Vagina (tissue), 2 donors: ENCODE results near the gene TSC22D4. TPM values are rescaled to one million over a fixed set of nuclear protein-coding genes. Genes with fewer than 3 reads are reported as not detected.
A peak's percentile ranks its signal among the peaks of the same experiment; 100 is the strongest.

Source experiments
- DNase-seq, 2 donors: peaks; one replicate each; pipeline ENCODE4 v3.0.0-alpha.2; 2017; ENCODE audit errors: extremely low spot score in 2 of 2
- H3K27ac ChIP-seq: fragments of 200-600 bp; sonication (generic); one replicate; pipeline ENCODE4 v1.5.1; 2019
- H3K27me3 ChIP-seq: fragments of 200-600 bp; sonication (generic); one replicate; pipeline ENCODE4 v1.5.1; 2019
- H3K36me3 ChIP-seq, 2 donors: fragments of 200-600 bp; sonication (generic); one replicate each; pipeline ENCODE4 v1.5.1; 2017 to 2019
- H3K4me1 ChIP-seq: fragments of 200-600 bp; sonication (generic); one replicate; pipeline ENCODE4 v1.5.1; 2019
- H3K4me3 ChIP-seq, 2 donors: fragments of 200-600 bp; sonication (generic); 1 replicate in 1 of 2; 2 replicates in 1 of 2; pipeline ENCODE4 v1.5.1; 2016 to 2019
- H3K9me3 ChIP-seq: fragments of 200-600 bp; sonication (generic); one replicate; pipeline ENCODE4 v1.5.1; 2019
- CTCF ChIP-seq, 3 experiments: fragments of 450-650 bp in 2 of 3; fragments of 200-600 bp in 1 of 3; sonication (generic) in 1 of 3; IDR thresholded peaks; one replicate each; pipeline ENCODE4 v1.5.1; 2017 to 2019; ENCODE audit warnings: antibody characterized with exemption in 3 of 3, mild to moderate bottlenecking in 2 of 3, moderate library complexity in 2 of 3
- POLR2A ChIP-seq, 2 donors: fragments of 450-650 bp; IDR thresholded peaks; one replicate each; pipeline ENCODE4 v1.6.1; 2017; ENCODE audit warnings: antibody characterized with exemption in 2 of 2, mild to moderate bottlenecking in 2 of 2, moderate library complexity in 2 of 2
- POLR2AphosphoS5 ChIP-seq, 2 donors: sonication (generic); formaldehyde crosslinking; IDR thresholded peaks; one replicate each; pipeline ENCODE4 v1.9.0; 2017; ENCODE audit warnings: antibody characterized with exemption in 2 of 2, mild to moderate bottlenecking in 2 of 2, low read depth in 1 of 2; ENCODE audit not compliant: insufficient read depth in 1 of 2
- intact Hi-C: fragments of 100-400 bp; cut with DNase I; formaldehyde crosslinking; loops from one replicate; pipeline ENCODE4 v1.15.1; 2023
- total RNA-seq: library from RNA; depleted of rRNA; stranded (reverse); fragments of >200 nt; gene quantifications from one replicate; pipeline ENCODE4 v1.2.3, GENCODE V29; 2016

The TSC22D4 gene
- total RNA-seq, 1 donor from 2014 or later = 34.6 TPM

GRCh38 chr7:100483722-100484672 is 5.0 kb upstream of the TSC22D4 start, which contains the start of gene NYAP1:
Gene NYAP1, plus strand, starts transcription at chr7:100483927. Its CDS starts 1,385 bp downstream, at chr7:100485312.
- Histone ChIP-seq H3K27ac (peak within 1 kb of the TSS; percentile 77), H3K9me3 (no peaks in the 10 kb centered on the region), H3K4me1 (peaks cover 24% of the 10 kb centered on the region), H3K27me3 (no peaks in the 10 kb centered on the region), H3K36me3 (no peaks in the 10 kb centered on the region), H3K4me3 (peak within 1 kb of the TSS; percentile 53 to 60)
- TF ChIP-seq POLR2AphosphoS5 (IDR thresholded peaks at IDR 0.05; ENCODE audit: insufficient read depth in 1 of 2, low read depth in 1 of 2) = peak in 1 of 2 donors; percentile 41
- TF ChIP-seq CTCF (IDR thresholded peaks at IDR 0.05) = no peak
- DNase-seq = no peak
- intact Hi-C loops = no loop called here

GRCh38 chr7:100483090-100483721 is 4.2 kb upstream of the TSC22D4 start:
- TF ChIP-seq POLR2AphosphoS5 (IDR thresholded peaks at IDR 0.05; ENCODE audit: insufficient read depth in 1 of 2, low read depth in 1 of 2) (no peak), POLR2A (IDR thresholded peaks at IDR 0.05) (no peak), CTCF (IDR thresholded peaks at IDR 0.05) (peak; percentile 54 to 98 (median 86))
- peak overlapping the region; percentile 53 to 60 for H3K4me3 ChIP-seq
- H3K4me1 ChIP-seq = peaks cover 24% of the 10 kb centered on the region
- H3K27me3 ChIP-seq = no peaks in the 10 kb centered on the region
- H3K9me3 ChIP-seq = no peaks in the 10 kb centered on the region
- no peak for DNase-seq
- H3K27ac ChIP-seq = peak overlapping the region; percentile 77
- H3K36me3 ChIP-seq = no peaks in the 10 kb centered on the region
- intact Hi-C loops = no loop called here

DNA sequence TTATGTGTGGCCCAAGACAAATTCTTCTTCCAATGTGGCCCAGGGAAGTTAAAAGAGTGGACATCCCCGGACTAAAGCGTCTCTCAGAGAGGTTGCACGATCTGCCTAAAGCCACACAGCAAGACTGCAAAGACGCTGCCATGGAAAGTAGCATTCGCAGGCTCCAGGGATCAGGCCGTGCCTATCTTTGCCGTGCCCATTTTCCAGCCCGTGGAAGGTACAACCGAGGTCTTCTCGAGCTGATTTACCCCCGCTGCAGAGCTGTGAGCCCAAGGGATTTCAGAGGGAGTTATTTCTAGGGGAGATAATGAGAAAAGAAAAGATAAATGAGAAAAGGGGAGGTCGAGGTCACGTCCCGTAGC is 3.7 kb upstream of the TSC22D4 start:
- Histone ChIP-seq H3K27ac (peak overlapping the region; percentile 77), H3K9me3 (no peaks in the 10 kb centered on the region), H3K36me3 (no peaks in the 10 kb centered on the region), H3K27me3 (no peaks in the 10 kb centered on the region), H3K4me1 (peaks cover 27% of the 10 kb centered on the region), H3K4me3 (peak overlapping the region; percentile 53 to 60)
- no peak for DNase-seq
- TF ChIP-seq POLR2AphosphoS5 (IDR thresholded peaks at IDR 0.05; ENCODE audit: insufficient read depth in 1 of 2, low read depth in 1 of 2) (no peak), POLR2A (IDR thresholded peaks at IDR 0.05) (no peak), CTCF (IDR thresholded peaks at IDR 0.05) (no peak)
- intact Hi-C loops = no loop called here

GRCh38 chr7:100481466-100481865 is 2.5 kb upstream of the TSC22D4 start:
- intact Hi-C loops = no loop called here
- peaks cover 39% of the 10 kb centered on the region for H3K4me1 ChIP-seq
- no peak for DNase-seq
- H3K27ac ChIP-seq = no peak overlapping the region
- H3K9me3 ChIP-seq = no peaks in the 10 kb centered on the region
- no peak overlapping the region for H3K4me3 ChIP-seq
- TF ChIP-seq POLR2A (IDR thresholded peaks at IDR 0.05) (no peak), POLR2AphosphoS5 (IDR thresholded peaks at IDR 0.05; ENCODE audit: insufficient read depth in 1 of 2, low read depth in 1 of 2) (no peak), CTCF (IDR thresholded peaks at IDR 0.05) (no peak)
- H3K27me3 ChIP-seq = no peaks in the 10 kb centered on the region
- H3K36me3 ChIP-seq = no peaks in the 10 kb centered on the region
